ENCODE data around the gene NLGN1.

NLGN1 gene

GRCh38 chr3:173719585-173719984, 322.0 kb downstream of the NLGN1 start:
- H3K4me3 Mint-ChIP-seq: no peak overlapping the region

GRCh38 chr3:173725507-173725906, 328.0 kb downstream of the NLGN1 start:
- H3K9me3 Mint-ChIP-seq: no peaks in the 10 kb centered on the region
- DNase-seq: no peak
- H3K4me3 Mint-ChIP-seq: no peak overlapping the region
- no peaks in the 10 kb centered on the region for H3K4me1 Mint-ChIP-seq (ENCODE audit: low read depth)
- no peaks in the 10 kb centered on the region for H3K36me3 Mint-ChIP-seq (ENCODE audit: low read depth)
- H3K27me3 Mint-ChIP-seq: no peaks in the 10 kb centered on the region
- no peak overlapping the region for H3K27ac Mint-ChIP-seq

More at GRCh38 chr3:173719585-173719984, 322.0 kb downstream of the NLGN1 start:
- H3K4me1 Mint-ChIP-seq (ENCODE audit: low read depth): no peaks in the 10 kb centered on the region
- DNase-seq: no peak
- H3K27me3 Mint-ChIP-seq: no peaks in the 10 kb centered on the region
- H3K9me3 Mint-ChIP-seq: no peaks in the 10 kb centered on the region
- H3K36me3 Mint-ChIP-seq (ENCODE audit: low read depth): no peaks in the 10 kb centered on the region
- no peak overlapping the region for H3K27ac Mint-ChIP-seq

DNA sequence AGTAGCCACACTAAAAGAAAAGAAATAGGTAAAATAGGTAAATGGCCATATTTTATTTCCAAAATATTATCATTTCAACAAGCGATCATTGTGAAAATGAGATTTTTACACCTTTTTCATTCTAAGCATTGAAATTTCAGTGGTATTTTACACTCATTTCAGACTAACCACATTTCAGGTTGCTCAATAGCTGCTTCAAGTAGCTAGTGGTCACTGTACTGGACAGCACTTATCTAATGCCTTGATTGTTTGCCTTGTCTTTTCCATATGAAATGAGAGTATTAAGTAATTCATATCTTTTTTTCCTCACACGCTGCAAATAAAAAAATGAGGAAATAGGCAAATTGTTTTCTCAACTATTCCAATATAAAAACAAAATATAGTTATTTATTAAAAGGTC, 332.8 kb downstream of the NLGN1 start:
- Mint-ChIP-seq H3K36me3 (ENCODE audit: low read depth) (no peaks in the 10 kb centered on the region), H3K27ac (no peak overlapping the region), H3K27me3 (no peaks in the 10 kb centered on the region), H3K4me1 (ENCODE audit: low read depth) (no peaks in the 10 kb centered on the region), H3K4me3 (no peak overlapping the region), H3K9me3 (no peaks in the 10 kb centered on the region)
- DNase-seq: no peak

- DNase-seq: no peak
- Mint-ChIP-seq H3K27ac (no peak overlapping the region), H3K4me3 (no peak overlapping the region), H3K27me3 (no peaks in the 10 kb centered on the region), H3K9me3 (no peaks in the 10 kb centered on the region), H3K4me1 (ENCODE audit: low read depth) (no peaks in the 10 kb centered on the region), H3K36me3 (ENCODE audit: low read depth) (no peaks in the 10 kb centered on the region)
Measured at GRCh38 chr3:173732237-173732636, 334.7 kb downstream of the NLGN1 start.

GRCh38 chr3:173733029-173733652, 335.6 kb downstream of the NLGN1 start:
- Mint-ChIP-seq H3K4me1 (ENCODE audit: low read depth) (no peaks in the 10 kb centered on the region), H3K9me3 (no peaks in the 10 kb centered on the region), H3K4me3 (no peak overlapping the region), H3K27ac (no peak overlapping the region), H3K36me3 (ENCODE audit: low read depth) (no peaks in the 10 kb centered on the region), H3K27me3 (no peaks in the 10 kb centered on the region)
- no peak for DNase-seq

GRCh38 chr3:173734473-173734872, 336.9 kb downstream of the NLGN1 start:
- no peak overlapping the region for H3K27ac Mint-ChIP-seq
- H3K27me3 Mint-ChIP-seq: no peaks in the 10 kb centered on the region
- H3K4me1 Mint-ChIP-seq (ENCODE audit: low read depth): no peaks in the 10 kb centered on the region
- no peaks in the 10 kb centered on the region for H3K9me3 Mint-ChIP-seq
- H3K36me3 Mint-ChIP-seq (ENCODE audit: low read depth): no peaks in the 10 kb centered on the region
- DNase-seq: no peak
- no peak overlapping the region for H3K4me3 Mint-ChIP-seq

GRCh38 chr3:173734895-173735294, 337.4 kb downstream of the NLGN1 start:
- Mint-ChIP-seq H3K36me3 (ENCODE audit: low read depth) (no peaks in the 10 kb centered on the region), H3K4me3 (no peak overlapping the region), H3K4me1 (ENCODE audit: low read depth) (no peaks in the 10 kb centered on the region), H3K27me3 (no peaks in the 10 kb centered on the region), H3K9me3 (no peaks in the 10 kb centered on the region), H3K27ac (no peak overlapping the region)
- DNase-seq: no peak

DNA sequence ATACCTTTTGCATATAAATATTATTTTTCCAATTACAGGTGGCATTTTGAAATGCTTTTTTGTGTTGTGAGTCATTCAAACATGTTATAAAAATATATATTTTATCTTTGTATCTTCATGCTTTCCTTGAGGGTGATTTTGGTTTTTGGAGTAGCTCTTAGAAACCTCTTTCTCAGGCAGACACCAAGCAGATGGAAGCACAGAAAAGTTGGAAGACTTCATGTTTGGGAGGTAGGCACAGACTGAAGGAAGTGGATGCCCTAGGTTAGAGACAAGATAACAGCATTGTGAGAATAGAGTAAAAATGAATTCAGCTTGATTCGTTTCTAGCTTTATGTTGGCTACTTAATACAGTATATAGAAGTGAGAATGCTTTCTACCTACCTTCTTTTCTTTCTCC, 338.3 kb downstream of the NLGN1 start:
- H3K27ac Mint-ChIP-seq: no peak overlapping the region
- no peak for DNase-seq
- no peaks in the 10 kb centered on the region for H3K9me3 Mint-ChIP-seq
- no peaks in the 10 kb centered on the region for H3K36me3 Mint-ChIP-seq (ENCODE audit: low read depth)
- H3K27me3 Mint-ChIP-seq: no peaks in the 10 kb centered on the region
- H3K4me1 Mint-ChIP-seq (ENCODE audit: low read depth): no peaks in the 10 kb centered on the region
- no peak overlapping the region for H3K4me3 Mint-ChIP-seq

GRCh38 chr3:173737167-173737808, 339.7 kb downstream of the NLGN1 start:
- H3K4me1 Mint-ChIP-seq (ENCODE audit: low read depth): no peaks in the 10 kb centered on the region

DNA sequence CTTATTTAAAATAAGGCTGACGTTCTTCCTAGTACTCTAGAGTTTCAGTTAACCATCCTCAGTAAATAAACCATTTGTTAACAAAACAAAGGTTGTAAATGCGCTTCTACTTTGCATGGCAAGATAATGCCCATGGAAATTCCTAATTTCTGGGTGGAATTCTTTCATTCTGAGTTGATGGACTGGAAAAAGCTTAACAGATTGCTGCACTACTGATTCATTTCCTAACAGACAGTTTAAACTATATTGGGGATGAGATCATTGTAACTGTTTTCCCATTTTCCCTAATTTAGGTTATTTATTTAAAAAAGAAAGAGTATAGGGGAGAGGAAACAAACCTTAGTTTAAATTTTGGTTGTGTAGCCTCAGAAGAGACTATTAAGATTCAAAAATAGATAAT, 342.2 kb downstream of the NLGN1 start:
- Mint-ChIP-seq H3K4me3 (no peak overlapping the region), H3K27me3 (no peaks in the 10 kb centered on the region), H3K9me3 (no peaks in the 10 kb centered on the region), H3K4me1 (ENCODE audit: low read depth) (no peaks in the 10 kb centered on the region), H3K36me3 (ENCODE audit: low read depth) (no peaks in the 10 kb centered on the region), H3K27ac (no peak overlapping the region)
- DNase-seq: no peak

More at GRCh38 chr3:173737167-173737808, 339.7 kb downstream of the NLGN1 start:
- DNase-seq: no peak
- no peaks in the 10 kb centered on the region for H3K9me3 Mint-ChIP-seq
- H3K27ac Mint-ChIP-seq: no peak overlapping the region
- H3K36me3 Mint-ChIP-seq (ENCODE audit: low read depth): no peaks in the 10 kb centered on the region
- no peaks in the 10 kb centered on the region for H3K27me3 Mint-ChIP-seq
- H3K4me3 Mint-ChIP-seq: no peak overlapping the region

GRCh38 chr3:173742491-173742890, 344.9 kb downstream of the NLGN1 start:
- Mint-ChIP-seq H3K36me3 (ENCODE audit: low read depth) (no peaks in the 10 kb centered on the region), H3K4me1 (ENCODE audit: low read depth) (no peaks in the 10 kb centered on the region), H3K27me3 (no peaks in the 10 kb centered on the region), H3K9me3 (no peaks in the 10 kb centered on the region), H3K27ac (no peak overlapping the region), H3K4me3 (no peak overlapping the region)
- DNase-seq: no peak

DNA sequence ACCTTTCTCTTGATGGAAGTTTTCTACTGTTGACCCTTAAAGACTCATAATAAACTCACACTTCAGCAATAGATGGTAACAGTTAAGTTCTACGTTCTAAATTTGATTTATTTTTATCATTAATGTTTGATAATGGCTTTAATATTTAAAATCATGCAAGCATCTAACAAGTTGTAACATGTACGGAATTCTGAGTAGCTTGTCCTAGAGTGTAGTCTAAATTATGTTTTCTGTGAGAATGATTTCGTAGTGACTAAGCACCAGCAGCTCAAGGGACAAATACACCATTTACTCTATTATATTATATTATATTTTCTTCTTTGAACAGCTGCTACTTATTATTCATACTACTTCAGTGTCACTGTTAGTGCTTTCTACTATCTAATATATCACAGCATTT, 345.6 kb downstream of the NLGN1 start:
- no peaks in the 10 kb centered on the region for H3K9me3 Mint-ChIP-seq
- H3K4me3 Mint-ChIP-seq: no peak overlapping the region
- no peak overlapping the region for H3K27ac Mint-ChIP-seq
- no peak for DNase-seq
- H3K36me3 Mint-ChIP-seq (ENCODE audit: low read depth): no peaks in the 10 kb centered on the region
- H3K27me3 Mint-ChIP-seq: no peaks in the 10 kb centered on the region
- no peaks in the 10 kb centered on the region for H3K4me1 Mint-ChIP-seq (ENCODE audit: low read depth)

GRCh38 chr3:173743516-173743915, 346.0 kb downstream of the NLGN1 start:
- Mint-ChIP-seq H3K27me3 (no peaks in the 10 kb centered on the region), H3K36me3 (ENCODE audit: low read depth) (no peaks in the 10 kb centered on the region), H3K4me1 (ENCODE audit: low read depth) (no peaks in the 10 kb centered on the region), H3K4me3 (no peak overlapping the region), H3K27ac (no peak overlapping the region), H3K9me3 (no peaks in the 10 kb centered on the region)
- DNase-seq: no peak

DNA sequence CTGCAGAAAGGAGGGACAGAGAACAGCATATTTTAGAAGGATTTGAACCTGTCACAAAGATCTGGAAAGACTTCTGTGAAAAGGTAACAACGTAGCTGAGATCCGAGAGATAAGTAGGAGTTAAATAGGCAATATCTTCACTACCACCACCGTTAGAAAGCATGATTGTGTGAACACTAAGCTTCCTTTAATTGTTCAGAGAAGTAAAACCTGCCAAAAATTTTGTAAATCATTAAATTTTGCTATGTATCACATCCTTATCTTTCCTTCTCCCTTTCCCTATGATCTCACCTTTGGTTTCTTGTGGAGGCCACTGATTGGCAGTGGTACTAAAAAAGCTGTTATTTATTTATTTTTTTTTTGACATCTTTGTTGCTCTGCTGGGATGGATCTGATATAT, 346.9 kb downstream of the NLGN1 start:
- H3K9me3 Mint-ChIP-seq: no peaks in the 10 kb centered on the region
- H3K36me3 Mint-ChIP-seq (ENCODE audit: low read depth): no peaks in the 10 kb centered on the region
- H3K27ac Mint-ChIP-seq: no peak overlapping the region
- no peak overlapping the region for H3K4me3 Mint-ChIP-seq
- no peaks in the 10 kb centered on the region for H3K4me1 Mint-ChIP-seq (ENCODE audit: low read depth)
- H3K27me3 Mint-ChIP-seq: no peaks in the 10 kb centered on the region
- DNase-seq: no peak

GRCh38 chr3:173744895-173745294, 347.4 kb downstream of the NLGN1 start:
- Mint-ChIP-seq H3K9me3 (no peaks in the 10 kb centered on the region), H3K36me3 (ENCODE audit: low read depth) (no peaks in the 10 kb centered on the region), H3K27me3 (no peaks in the 10 kb centered on the region), H3K4me3 (no peak overlapping the region), H3K4me1 (ENCODE audit: low read depth) (no peaks in the 10 kb centered on the region), H3K27ac (no peak overlapping the region)
- DNase-seq: no peak

Measured in activated T-cell treated with anti-CD3 and anti-CD28 coated beads, Interleukin-2, amount 50 U/mL, for 24 hours (primary cell).